NOMO-1 treated with dmso at 0.1 percent for 144 hours (cell line): Measurements from ENCODE around the gene GALNT10.

ENCODE experiments used
- DNase-seq: peaks from one replicate; lab custom pipeline; 2025; ENCODE audit not compliant: unreplicated experiment; lab: John Stamatoyannopoulos, UW

The GALNT10 gene

DNA sequence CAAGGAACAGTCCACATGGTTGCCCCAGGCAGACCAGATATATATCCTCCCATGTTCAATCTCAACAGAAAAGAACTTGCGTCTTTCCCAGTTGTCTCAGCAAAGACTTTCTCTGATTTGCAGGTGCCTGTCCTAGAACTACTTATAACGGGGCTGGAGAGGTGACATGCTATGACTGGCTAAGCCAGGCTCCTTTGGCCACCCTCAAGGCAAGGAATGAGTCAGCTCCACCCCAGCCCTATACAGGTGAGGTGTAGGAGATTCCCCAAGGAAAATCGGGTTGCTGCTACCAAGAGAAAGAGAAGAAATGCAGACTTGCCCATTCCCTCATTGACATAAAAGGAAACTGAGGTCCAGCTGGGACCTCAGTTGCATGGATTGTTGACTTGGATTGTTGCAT lies 127.4 kb downstream of the GALNT10 start:
- no peak for DNase-seq

- DNase-seq, result no peak
Observed at GRCh38 chr5:154318691-154319090, 128.2 kb downstream of the GALNT10 start.

DNA sequence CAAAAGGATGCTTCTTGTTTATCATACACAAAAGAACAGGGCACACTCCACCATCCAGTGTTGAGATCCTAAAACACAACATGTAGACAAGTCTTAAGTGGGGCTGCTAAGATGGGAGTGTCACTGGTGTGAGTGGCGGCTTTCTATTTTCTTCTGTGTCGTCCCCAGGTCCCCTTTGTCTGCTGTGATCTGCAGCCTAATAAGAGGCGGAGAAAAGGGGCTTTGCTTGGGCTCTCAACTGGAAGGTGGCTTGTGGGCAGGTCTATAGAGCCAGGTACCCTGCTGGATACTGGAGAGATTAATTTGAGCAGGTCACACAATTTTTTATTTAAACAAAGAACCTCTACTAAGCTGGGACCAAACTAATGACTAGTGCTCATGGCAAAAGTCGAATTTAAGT lies 129.2 kb downstream of the GALNT10 start:
- no peak for DNase-seq

GRCh38 chr5:154320224-154321089 lies 129.9 kb downstream of the GALNT10 start:
- no peak for DNase-seq

DNA sequence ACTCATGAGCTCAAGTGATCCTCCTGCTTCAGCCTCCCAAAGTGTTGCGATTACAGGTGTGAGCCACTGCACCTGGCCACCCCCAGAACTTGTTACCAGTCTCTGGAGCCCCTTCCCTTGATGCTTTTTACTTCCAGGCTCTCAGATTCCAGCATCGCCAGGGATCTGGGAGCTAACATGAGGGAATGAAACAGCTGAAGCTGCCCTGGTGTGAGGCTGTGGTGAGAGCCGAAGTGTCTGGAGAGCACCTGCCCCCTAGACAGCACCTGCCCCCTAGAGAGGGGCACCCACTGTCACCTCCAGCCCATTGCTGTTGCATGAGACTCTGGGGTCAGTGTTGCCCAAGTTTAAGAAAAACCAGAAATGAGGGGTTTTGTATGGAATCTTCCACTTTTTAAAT lies 131.0 kb downstream of the GALNT10 start:
- no peak for DNase-seq

- no peak for DNase-seq
Observed at GRCh38 chr5:154324033-154324432, 133.5 kb downstream of the GALNT10 start.

DNA sequence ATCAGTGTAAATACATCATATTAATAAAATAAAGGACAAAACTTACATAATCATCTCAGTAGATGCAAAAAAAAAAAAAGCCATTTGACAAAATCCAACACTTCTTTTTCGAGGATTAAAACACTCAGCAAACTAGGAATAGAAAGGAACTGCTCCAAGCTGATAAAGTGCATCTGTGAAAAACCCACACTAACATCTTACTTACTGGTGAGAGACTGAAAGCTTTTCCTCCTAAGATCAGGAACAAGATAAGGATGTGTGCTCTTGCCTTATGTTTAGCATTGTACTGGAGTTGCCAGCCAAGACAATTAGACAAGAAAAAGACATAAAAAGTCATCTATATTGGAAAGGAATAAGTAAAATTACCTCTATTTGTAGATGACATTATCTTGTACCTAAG lies 135.0 kb downstream of the GALNT10 start:
- no peak for DNase-seq

GRCh38 chr5:154329062-154329461 lies 138.5 kb downstream of the GALNT10 start:
- no peak for DNase-seq

DNA sequence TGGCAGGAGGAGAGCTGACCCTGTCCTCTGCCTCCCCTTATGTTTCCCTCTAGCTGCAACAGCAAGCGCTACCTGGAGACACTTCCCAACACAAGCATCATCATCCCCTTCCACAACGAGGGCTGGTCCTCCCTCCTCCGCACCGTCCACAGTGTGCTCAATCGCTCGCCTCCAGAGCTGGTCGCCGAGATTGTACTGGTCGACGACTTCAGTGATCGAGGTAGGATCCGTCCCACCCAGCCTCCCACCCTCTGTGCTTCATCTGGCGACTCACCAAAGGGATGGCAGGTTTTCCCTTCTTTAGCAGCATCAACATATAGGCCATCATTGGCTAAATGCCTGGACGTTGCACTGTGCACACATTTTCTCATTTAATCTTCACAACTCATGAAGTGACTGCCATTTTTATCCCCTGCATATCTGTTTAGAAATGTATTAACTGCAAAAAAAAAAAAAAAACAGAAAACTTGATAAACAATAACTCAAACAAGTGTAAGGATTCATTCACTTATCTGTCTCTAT lies 139.0 kb downstream of the GALNT10 start:
- no peak for DNase-seq

- no peak for DNase-seq
Observed at GRCh38 chr5:154330097-154330667, 139.6 kb downstream of the GALNT10 start.

DNA sequence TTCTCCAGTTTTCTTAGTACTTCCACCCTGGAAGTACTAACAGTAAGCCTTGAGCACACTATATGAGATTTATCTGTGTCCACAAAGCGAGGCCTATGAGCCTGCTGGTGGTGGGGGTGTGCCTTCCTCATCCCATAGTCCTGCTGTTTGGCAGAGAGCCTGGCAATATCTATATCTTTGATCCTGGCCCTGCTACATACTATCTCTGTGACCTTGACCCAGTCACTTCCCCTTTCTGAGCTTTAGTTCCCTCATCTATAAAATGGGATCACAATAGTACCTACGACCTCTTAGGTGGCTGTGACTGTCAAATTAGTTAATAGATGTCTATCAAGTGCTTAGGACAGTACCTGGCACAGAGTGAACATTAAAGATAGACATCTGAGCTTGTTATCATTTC lies 140.7 kb downstream of the GALNT10 start:
- no peak for DNase-seq

- DNase-seq, result no peak
Observed at GRCh38 chr5:154331924-154332323, 141.4 kb downstream of the GALNT10 start.

GRCh38 chr5:154332451-154332850 lies 141.9 kb downstream of the GALNT10 start:
- no peak for DNase-seq

DNA sequence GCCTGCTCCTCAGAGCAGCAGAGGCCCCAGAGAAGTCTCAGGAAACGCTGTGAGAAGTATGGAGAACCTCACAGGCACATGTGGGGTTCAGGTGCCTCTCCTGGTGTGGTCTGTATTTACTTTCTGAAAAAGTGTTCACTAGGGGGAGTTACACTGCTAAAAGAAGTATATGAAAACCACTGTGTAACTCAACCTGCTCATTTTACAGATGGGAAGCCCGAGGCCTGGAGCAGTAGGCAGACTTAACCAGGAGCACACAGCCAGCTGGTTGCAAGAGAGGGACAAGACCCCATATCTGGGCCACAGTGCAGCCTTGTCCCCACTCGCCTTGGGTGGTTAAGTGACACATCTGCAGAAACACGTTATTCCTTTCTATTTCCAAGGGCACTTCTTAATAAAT lies 142.5 kb downstream of the GALNT10 start:
- no peak for DNase-seq

DNA sequence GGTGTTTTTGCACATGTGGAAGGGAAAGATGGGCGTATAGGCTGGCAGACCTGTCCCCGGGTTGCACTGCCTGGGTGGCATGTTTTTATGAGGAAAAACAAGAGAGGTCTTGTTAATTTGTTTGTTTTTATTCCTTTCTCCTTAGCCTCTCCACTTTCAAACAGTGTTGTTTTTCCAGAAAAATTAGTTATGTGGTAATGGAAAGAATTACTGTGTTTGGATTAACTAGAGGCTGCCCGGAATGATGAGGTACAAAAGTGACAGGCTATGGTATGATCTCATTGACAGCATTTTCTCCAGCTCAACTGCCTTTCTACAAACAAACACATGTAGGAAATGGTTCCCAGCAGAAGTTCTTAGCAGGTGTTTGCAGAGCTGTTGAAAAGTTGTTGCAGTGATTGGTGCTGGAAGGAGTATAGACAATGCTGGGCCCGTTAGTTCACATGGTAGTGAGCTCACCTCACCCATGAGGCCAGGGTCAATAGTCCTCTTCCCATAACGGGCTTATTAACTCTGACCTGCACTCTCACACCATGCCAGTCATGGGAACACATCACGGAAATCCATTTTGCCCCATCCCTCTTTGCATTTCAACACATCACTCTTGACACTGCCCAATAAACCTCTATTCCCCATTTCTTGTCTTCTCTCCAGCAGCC lies 144.0 kb downstream of the GALNT10 start:
- no peak for DNase-seq

DNA sequence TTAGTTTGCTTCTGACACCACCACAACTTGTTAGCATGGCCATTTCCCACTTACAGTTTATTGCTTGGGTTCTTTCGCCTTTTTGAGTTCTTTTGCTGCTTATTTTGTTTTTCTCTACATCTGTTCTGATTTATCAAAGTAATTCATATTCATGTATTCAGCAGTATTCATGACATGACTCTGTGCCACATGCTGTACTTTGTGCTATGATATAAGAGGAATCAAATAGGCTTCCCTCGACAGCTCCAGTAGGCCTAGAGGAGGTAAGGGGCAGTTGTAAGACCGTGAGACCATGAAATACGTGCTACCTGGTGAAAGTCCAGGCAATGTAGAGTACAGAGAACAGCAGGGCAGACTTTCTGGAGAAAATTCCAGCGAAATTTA lies 144.5 kb downstream of the GALNT10 start:
- no peak for DNase-seq

GRCh38 chr5:154341620-154342019 lies 151.1 kb downstream of the GALNT10 start:
- DNase-seq, result no peak

DNA sequence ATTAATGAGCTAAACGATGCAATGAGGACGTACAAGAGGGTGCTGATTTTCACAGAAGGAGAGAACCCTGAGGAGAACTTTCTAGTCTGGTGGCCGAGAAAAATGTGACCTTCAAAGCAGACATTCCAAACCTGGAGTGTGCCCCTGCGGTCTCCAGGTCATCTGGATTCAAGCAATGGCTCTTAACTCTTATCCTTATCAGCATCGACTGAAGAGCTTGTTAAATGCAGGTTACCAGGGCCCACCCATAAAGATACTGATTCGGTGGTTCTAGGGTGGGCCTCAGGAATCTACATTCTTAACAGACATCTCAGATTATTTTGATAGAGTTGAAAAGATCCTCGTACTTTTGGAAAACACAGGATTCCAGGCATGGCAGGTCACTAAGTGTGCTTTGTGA lies 151.7 kb downstream of the GALNT10 start:
- DNase-seq, result no peak

- no peak for DNase-seq
Observed at GRCh38 chr5:154342963-154343362, 152.4 kb downstream of the GALNT10 start.

- DNase-seq, result no peak
Observed at GRCh38 chr5:154344461-154344860, 153.9 kb downstream of the GALNT10 start.

GRCh38 chr5:154345255-154345952 lies 154.9 kb downstream of the GALNT10 start:
- no peak for DNase-seq
